ENCODE results near the gene ATP9A. TPM values are rescaled to one million over a fixed set of nuclear protein-coding genes. Genes with fewer than 3 reads are reported as not detected.
"Not testable (repeated sequence)": the region's sequence is repeated elsewhere in the genome, so short reads cannot be mapped to it uniquely, and the experiment has no call there.

Gene ATP9A
- total RNA-seq, 1 donor from 2014 or later = 23.1 TPM

DNA sequence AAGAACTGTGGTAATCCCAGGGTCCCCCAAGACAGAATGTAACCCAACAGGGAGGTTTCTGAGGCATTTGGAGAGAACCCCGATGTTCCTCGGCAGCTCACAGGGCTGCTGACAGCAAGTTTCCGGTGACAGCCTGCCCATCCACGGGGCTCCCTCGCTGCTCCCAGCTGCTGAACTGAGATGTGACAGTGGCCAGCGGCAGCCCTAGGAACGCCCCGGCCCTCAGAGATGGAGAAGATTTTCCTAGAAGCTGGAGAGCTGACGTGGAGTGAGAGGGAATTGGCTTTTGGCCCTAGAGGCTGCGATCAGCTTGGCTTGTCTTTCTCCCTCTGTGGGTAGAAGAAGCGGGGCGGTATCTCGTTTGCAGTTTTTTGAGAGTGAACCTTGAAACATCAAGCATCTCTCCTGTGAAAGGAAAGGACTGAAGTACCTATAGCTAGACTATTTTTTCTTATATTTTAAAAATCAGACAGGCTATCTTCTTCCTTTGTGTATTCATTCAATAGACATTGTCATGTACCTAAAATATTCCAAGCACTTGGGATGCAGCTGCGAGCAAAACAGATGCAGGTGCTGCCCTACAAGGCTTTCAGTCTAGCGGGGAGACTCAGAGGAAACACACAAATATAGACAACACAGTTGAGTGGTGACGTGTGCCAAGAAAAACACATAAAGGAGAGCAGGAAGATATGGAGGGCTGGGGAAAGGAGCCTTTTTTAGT is 197.3 kb downstream of the ATP9A start:
- Histone ChIP-seq H3K36me3 (no peaks in the 10 kb centered on the region), H3K4me1 (no peaks in the 10 kb centered on the region), H3K27me3 (ENCODE audit: low read depth) (peaks cover 18% of the 10 kb centered on the region), H3K27ac (no peak overlapping the region), H3K9me3 (no peaks in the 10 kb centered on the region), H3K4me3 (no peak overlapping the region)
- ATAC-seq (no peak), DNase-seq (no peak)
- TF ChIP-seq, protein P1, sequence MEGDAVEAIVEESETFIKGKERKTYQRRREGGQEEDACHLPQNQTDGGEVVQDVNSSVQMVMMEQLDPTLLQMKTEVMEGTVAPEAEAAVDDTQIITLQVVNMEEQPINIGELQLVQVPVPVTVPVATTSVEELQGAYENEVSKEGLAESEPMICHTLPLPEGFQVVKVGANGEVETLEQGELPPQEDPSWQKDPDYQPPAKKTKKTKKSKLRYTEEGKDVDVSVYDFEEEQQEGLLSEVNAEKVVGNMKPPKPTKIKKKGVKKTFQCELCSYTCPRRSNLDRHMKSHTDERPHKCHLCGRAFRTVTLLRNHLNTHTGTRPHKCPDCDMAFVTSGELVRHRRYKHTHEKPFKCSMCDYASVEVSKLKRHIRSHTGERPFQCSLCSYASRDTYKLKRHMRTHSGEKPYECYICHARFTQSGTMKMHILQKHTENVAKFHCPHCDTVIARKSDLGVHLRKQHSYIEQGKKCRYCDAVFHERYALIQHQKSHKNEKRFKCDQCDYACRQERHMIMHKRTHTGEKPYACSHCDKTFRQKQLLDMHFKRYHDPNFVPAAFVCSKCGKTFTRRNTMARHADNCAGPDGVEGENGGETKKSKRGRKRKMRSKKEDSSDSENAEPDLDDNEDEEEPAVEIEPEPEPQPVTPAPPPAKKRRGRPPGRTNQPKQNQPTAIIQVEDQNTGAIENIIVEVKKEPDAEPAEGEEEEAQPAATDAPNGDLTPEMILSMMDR (IDR thresholded peaks at IDR 0.05) = no peak
- intact Hi-C loops (cut with DNase I) = no loop called here

DNA sequence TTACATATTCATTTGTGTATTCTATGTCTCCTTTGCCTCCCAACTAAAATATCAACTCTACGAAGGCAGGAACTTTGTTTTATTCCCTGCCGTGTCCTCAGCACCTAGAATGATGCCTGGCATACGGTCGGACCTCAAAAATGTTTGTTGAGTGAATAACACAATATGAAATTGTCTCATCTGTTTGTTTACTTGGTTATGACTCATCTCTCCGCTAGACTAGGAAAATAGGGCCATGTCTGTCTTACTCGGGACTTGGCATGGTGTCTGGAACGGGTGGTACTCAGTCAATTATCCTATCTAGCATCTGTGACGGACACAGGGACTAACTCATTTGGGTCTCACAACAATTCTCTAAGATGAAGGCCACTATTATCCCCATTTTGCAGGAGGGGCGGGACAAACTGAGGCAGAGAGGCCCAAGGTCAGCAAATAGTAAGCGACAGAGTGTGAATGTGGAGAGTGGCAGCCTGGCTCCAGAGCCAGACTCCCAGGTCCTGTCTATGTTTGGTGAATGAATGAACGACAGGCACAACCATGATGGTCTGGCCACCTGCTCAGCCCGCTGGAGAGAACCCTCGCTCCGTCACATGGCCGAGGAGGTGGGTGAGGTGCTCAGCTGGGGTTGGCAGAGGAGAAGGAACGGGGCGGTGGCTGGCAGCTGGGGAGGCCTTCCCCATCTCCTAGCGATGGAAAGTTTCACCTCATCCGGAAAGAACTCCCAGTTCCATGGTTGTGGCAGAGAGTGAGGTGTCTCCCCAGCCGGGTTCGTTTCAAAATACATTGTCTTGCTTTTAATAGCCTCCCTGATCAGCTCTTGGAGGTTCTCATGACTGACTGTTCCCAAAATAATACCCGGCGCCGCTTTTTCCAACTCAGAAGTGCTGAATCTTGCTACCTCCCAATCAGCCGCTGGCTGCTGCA is 198.1 kb downstream of the ATP9A start:
- no peak for ATAC-seq
- intact Hi-C loops (cut with DNase I) = no loop called here
- TF ChIP-seq, protein P1 (IDR thresholded peaks at IDR 0.05) = no peak
- no peak overlapping the region for H3K4me3 ChIP-seq
- no peak overlapping the region for H3K27ac ChIP-seq
- H3K9me3 ChIP-seq = no peaks in the 10 kb centered on the region
- H3K36me3 ChIP-seq = no peaks in the 10 kb centered on the region
- no peaks in the 10 kb centered on the region for H3K4me1 ChIP-seq
- DNase-seq = no peak
- peaks cover 22% of the 10 kb centered on the region for H3K27me3 ChIP-seq (ENCODE audit: low read depth)

DNA sequence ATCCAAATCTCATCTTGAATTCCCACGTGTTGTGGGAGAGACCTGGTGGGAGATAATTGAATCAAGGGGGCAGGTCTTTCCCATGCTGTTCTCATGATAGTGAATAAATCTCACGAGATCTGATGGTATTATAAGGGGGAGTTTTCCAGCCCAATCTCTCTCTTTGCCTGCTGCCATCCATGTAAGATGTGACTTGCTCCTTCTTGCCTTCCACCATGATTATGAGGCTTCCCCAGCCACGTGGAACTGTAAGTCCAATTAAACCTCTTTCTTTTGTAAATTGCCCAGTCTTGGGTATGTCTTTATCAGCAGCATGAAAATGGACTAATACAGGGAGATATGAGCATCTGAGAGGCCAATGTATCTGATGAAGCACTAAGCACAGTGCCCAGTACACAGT is 199.7 kb downstream of the ATP9A start:
- H3K27ac ChIP-seq; H3K36me3 ChIP-seq; H3K4me3 ChIP-seq; intact Hi-C loops (cut with DNase I); H3K4me1 ChIP-seq; DNase-seq; H3K9me3 ChIP-seq; ATAC-seq: not testable (repeated sequence)
- H3K27me3 ChIP-seq (ENCODE audit: low read depth) = peaks cover 30% of the 10 kb centered on the region

DNA sequence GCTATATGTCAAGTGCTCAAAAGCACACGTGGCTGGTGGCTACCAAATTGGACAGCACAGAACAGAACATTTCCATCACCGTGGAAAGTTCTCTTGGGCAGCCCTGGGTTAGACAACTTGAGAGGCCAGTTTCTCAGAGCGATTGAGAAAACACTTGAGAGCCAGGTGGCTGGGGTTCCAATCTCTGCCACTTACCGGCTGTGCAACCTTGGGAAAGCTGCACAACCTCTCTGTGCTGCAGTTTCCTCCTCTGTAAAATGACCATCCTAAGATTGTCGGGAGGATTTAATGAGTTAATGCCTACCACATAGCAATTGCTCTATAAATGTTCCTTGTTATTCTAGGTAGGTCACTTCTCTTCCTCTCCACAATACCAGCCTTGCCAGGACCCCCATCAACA is 200.6 kb downstream of the ATP9A start:
- no peaks in the 10 kb centered on the region for H3K36me3 ChIP-seq
- TF ChIP-seq, protein P1 (IDR thresholded peaks at IDR 0.05) = no peak
- peaks cover 38% of the 10 kb centered on the region for H3K27me3 ChIP-seq (ENCODE audit: low read depth)
- intact Hi-C loops (cut with DNase I) = no loop called here
- DNase-seq (no peak), ATAC-seq (no peak)
- H3K27ac ChIP-seq = no peak overlapping the region
- no peaks in the 10 kb centered on the region for H3K9me3 ChIP-seq
- no peak overlapping the region for H3K4me3 ChIP-seq
- H3K4me1 ChIP-seq = peaks cover 12% of the 10 kb centered on the region

DNA sequence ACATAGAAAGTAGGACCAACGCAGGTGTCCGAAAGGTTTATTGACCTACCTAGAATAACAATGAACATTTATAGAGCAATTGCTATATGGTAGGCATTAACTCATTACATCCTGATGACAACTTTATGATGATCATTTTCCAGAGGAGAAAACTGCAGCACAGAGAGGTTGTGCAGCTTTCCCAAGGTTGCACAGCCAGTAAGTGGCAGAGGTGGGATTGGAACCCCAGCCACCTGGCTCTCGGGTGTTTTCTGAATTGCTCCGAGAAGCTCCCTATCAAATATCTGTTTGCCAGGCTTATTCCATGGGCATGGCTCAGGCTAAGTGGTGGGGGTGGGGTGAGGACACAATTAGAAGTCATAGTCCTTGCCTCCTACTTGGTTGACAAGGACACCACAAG is 201.6 kb downstream of the ATP9A start:
- Histone ChIP-seq H3K27me3 (ENCODE audit: low read depth) (peaks cover 47% of the 10 kb centered on the region), H3K27ac (no peak overlapping the region), H3K4me1 (peaks cover 22% of the 10 kb centered on the region), H3K4me3 (no peak overlapping the region), H3K36me3 (no peaks in the 10 kb centered on the region), H3K9me3 (no peaks in the 10 kb centered on the region)
- DNase-seq (no peak), ATAC-seq (no peak)
- TF ChIP-seq, protein P1 (IDR thresholded peaks at IDR 0.05) = no peak
- intact Hi-C loops (cut with DNase I) = no loop called here

Data from lower lobe of right lung (tissue), 2 donors.